GM18519 (cell line): Measurements from ENCODE around the gene CHMP4B.

ENCODE experiments used
- ATAC-seq: cut with Tn5 transposase; IDR thresholded peaks from one replicate; pipeline ENCODE4 v1.9.1; 2021; ENCODE audit warnings: mild to moderate bottlenecking, moderate library complexity; ENCODE audit not compliant: unreplicated experiment, low FRiP score

CHMP4B gene

GRCh38 chr20:33817411-33817810, 6.3 kb downstream of the CHMP4B start:
- ATAC-seq, result no peak

- no peak for ATAC-seq
Observed at GRCh38 chr20:33819456-33819855, 8.3 kb downstream of the CHMP4B start.

GRCh38 chr20:33820362-33820761, 9.2 kb downstream of the CHMP4B start:
- ATAC-seq, result no peak

- ATAC-seq, result no peak
Observed at GRCh38 chr20:33821270-33821836, 10.2 kb downstream of the CHMP4B start.

- ATAC-seq, result no peak
Observed at GRCh38 chr20:33822423-33822822, 11.3 kb downstream of the CHMP4B start.

- no peak for ATAC-seq
Observed at GRCh38 chr20:33822991-33823390, 11.8 kb downstream of the CHMP4B start.

GRCh38 chr20:33824852-33825251, 13.7 kb downstream of the CHMP4B start:
- no peak for ATAC-seq

- no peak for ATAC-seq
Observed at GRCh38 chr20:33825340-33826269, 14.5 kb downstream of the CHMP4B start.

- ATAC-seq, result no peak
Observed at GRCh38 chr20:33826270-33826897, 15.2 kb downstream of the CHMP4B start.

- no peak for ATAC-seq
Observed at GRCh38 chr20:33827109-33827508, 16.0 kb downstream of the CHMP4B start.

- no peak for ATAC-seq
Observed at GRCh38 chr20:33827634-33828325, 16.6 kb downstream of the CHMP4B start.

GRCh38 chr20:33828326-33828844, 17.2 kb downstream of the CHMP4B start:
- ATAC-seq, result no peak

- no peak for ATAC-seq
Observed at GRCh38 chr20:33828967-33829560, 17.9 kb downstream of the CHMP4B start.

GRCh38 chr20:33829636-33830035, 18.5 kb downstream of the CHMP4B start:
- ATAC-seq, result no peak

GRCh38 chr20:33830371-33830770, 19.2 kb downstream of the CHMP4B start:
- no peak for ATAC-seq

- ATAC-seq, result no peak
Observed at GRCh38 chr20:33832103-33832804, 21.1 kb downstream of the CHMP4B start.

GRCh38 chr20:33833333-33833732, 22.2 kb downstream of the CHMP4B start:
- ATAC-seq, result no peak

GRCh38 chr20:33835615-33836172, 24.5 kb downstream of the CHMP4B start:
- ATAC-seq, result no peak

GRCh38 chr20:33836277-33836676, 25.1 kb downstream of the CHMP4B start:
- no peak for ATAC-seq
